Muscle of leg (tissue), 16 donors: ENCODE measurements around the gene CACNG8. TPM values are rescaled to one million over a fixed set of nuclear protein-coding genes. Genes with fewer than 3 reads are reported as not detected.

ENCODE experiments used
- DNase-seq: peaks from one replicate; pipeline ENCODE4 v3.0.0; 2013
- H3K27ac ChIP-seq: one replicate; pipeline ENCODE4 v1.5.1; 2013; ENCODE audit warnings: mild to moderate bottlenecking, low read length, control low read depth
- H3K27me3 ChIP-seq: one replicate; pipeline ENCODE4 v1.6.1; 2013; ENCODE audit warnings: low read length; ENCODE audit not compliant: control insufficient read depth, insufficient read depth
- H3K36me3 ChIP-seq: one replicate; pipeline ENCODE4 v1.6.1; 2013; ENCODE audit warnings: low read length; ENCODE audit not compliant: control insufficient read depth, insufficient read depth
- H3K4me1 ChIP-seq: one replicate; pipeline ENCODE4 v1.6.1; 2013; ENCODE audit warnings: low read length; ENCODE audit not compliant: control insufficient read depth, insufficient read depth
- H3K4me3 ChIP-seq: one replicate; pipeline ENCODE4 v1.5.1; 2013; ENCODE audit warnings: low read length, control low read depth
- H3K9me3 ChIP-seq: replicated peaks from 2 replicates; pipeline ENCODE4 v1.6.1; 2013; ENCODE audit warnings: low read depth, low read length; ENCODE audit not compliant: control insufficient read depth
- WGBS: methylation state at CpG from one replicate; pipeline ENCODE4 v1.1.5; 2013; ENCODE audit warnings: missing lambda C conversion rate; ENCODE audit not compliant: insufficient coverage; 5-methylcytosine and 5-hydroxymethylcytosine counted together
- long read RNA-seq, 11 donors: transcript quantifications; one replicate each; lab custom pipeline, GENCODE V29; 2026
- polyA plus RNA-seq, 8 donors: library from polyadenylated mRNA; unstranded; fragments of 120-200 nt; gene quantifications; one replicate each; pipeline versions ENCODE4 v1.2.1 to v1.2.3, GENCODE V29; 2013; ENCODE audit warnings: inconsistent platforms in 1 of 8, low replicate concordance in 1 of 8; ENCODE audit not compliant: insufficient read length in 8 of 8, insufficient read depth in 1 of 8
- total RNA-seq: library from RNA; stranded (reverse); fragments of 120-200 nt; gene quantifications from one replicate; pipeline ENCODE4 v1.2.4, GENCODE V29; 2013

The CACNG8 gene
- total RNA-seq (0.09 TPM), polyA plus RNA-seq (1 to 10 TPM in 2 of 8 donors, under 1 TPM in 6; 0.29 to 1.1 (median 0.65) TPM)
- long read RNA-seq, donor 1 = 0 reads
- long read RNA-seq, donor 2 = 0 reads
- long read RNA-seq, donor 3 = 0 reads
- long read RNA-seq, donor 4 = 0 reads
- long read RNA-seq, donor 5 = 0 reads
- long read RNA-seq, donor 6 = 0 reads
- long read RNA-seq, donor 7 = 0 reads
- long read RNA-seq, donor 8 = 0 reads
- long read RNA-seq, donor 9 = 0 reads
- long read RNA-seq, donor 10 = 0 reads
- long read RNA-seq, donor 11 = 0 reads

GRCh38 chr19:53962887-53963431, at the start of gene CACNG8:
Gene CACNG8, plus strand, starts transcription at chr19:53962937.
- H3K4me3 ChIP-seq = no peak within 1 kb of the TSS
- no peak within 1 kb of the TSS for H3K27ac ChIP-seq
- H3K27me3 ChIP-seq = peaks cover 77% of the 10 kb centered on the region
- H3K36me3 ChIP-seq = no peaks in the 10 kb centered on the region
- no peaks in the 10 kb centered on the region for H3K9me3 ChIP-seq
- DNase-seq = no peak
- H3K4me1 ChIP-seq = no peaks in the 10 kb centered on the region
- WGBS = 2% methylated on average over 32 of the region's 55 CpGs

GRCh38 chr19:53915000-53915399, 47.7 kb upstream of the CACNG8 start:
- no peaks in the 10 kb centered on the region for H3K36me3 ChIP-seq
- no peaks in the 10 kb centered on the region for H3K9me3 ChIP-seq
- no peak overlapping the region for H3K4me3 ChIP-seq
- H3K27me3 ChIP-seq = peaks cover 29% of the 10 kb centered on the region
- no peaks in the 10 kb centered on the region for H3K4me1 ChIP-seq
- no peak overlapping the region for H3K27ac ChIP-seq
- 73% methylated on average over 7 of the region's 8 CpGs for WGBS
- DNase-seq = no peak

- Histone ChIP-seq H3K4me1 (no peaks in the 10 kb centered on the region), H3K36me3 (no peaks in the 10 kb centered on the region), H3K9me3 (no peaks in the 10 kb centered on the region), H3K27ac (no peak overlapping the region), H3K27me3 (peaks cover 19% of the 10 kb centered on the region), H3K4me3 (no peak overlapping the region)
- DNase-seq = no peak
- WGBS = 91% methylated on average over 1 of the region's 6 CpGs
Measured at GRCh38 chr19:53916004-53916403, 46.7 kb upstream of the CACNG8 start.

- H3K4me3 ChIP-seq = no peak overlapping the region
- peaks cover 7% of the 10 kb centered on the region for H3K27me3 ChIP-seq
- H3K9me3 ChIP-seq = no peaks in the 10 kb centered on the region
- no peaks in the 10 kb centered on the region for H3K36me3 ChIP-seq
- H3K4me1 ChIP-seq = no peaks in the 10 kb centered on the region
- no peak overlapping the region for H3K27ac ChIP-seq
- DNase-seq = no peak
- 85% methylated on average over 5 of the region's 7 CpGs for WGBS
Measured at GRCh38 chr19:53917356-53917755, 45.4 kb upstream of the CACNG8 start.

GRCh38 chr19:53927739-53928138, 35.0 kb upstream of the CACNG8 start:
- no peaks in the 10 kb centered on the region for H3K27me3 ChIP-seq
- DNase-seq = peak; percentile 70
- 0% methylated on average over 2 of the region's 8 CpGs for WGBS

GRCh38 chr19:53936029-53936428, 26.7 kb upstream of the CACNG8 start:
- WGBS = 29% methylated on average over 2 of the region's 7 CpGs
- DNase-seq = no peak
- H3K27me3 ChIP-seq = peaks cover 5% of the 10 kb centered on the region
- no peak overlapping the region for H3K4me3 ChIP-seq
- H3K27ac ChIP-seq = no peak overlapping the region
- H3K9me3 ChIP-seq = peaks cover 2% of the 10 kb centered on the region
- H3K36me3 ChIP-seq = no peaks in the 10 kb centered on the region
- no peaks in the 10 kb centered on the region for H3K4me1 ChIP-seq

More at GRCh38 chr19:53927739-53928138, 35.0 kb upstream of the CACNG8 start:
- Histone ChIP-seq H3K9me3 (no peaks in the 10 kb centered on the region), H3K36me3 (no peaks in the 10 kb centered on the region), H3K4me1 (no peaks in the 10 kb centered on the region), H3K4me3 (no peak overlapping the region), H3K27ac (no peak overlapping the region)

- Histone ChIP-seq H3K4me3 (no peak overlapping the region), H3K4me1 (no peaks in the 10 kb centered on the region), H3K9me3 (peaks cover 2% of the 10 kb centered on the region), H3K36me3 (no peaks in the 10 kb centered on the region), H3K27ac (no peak overlapping the region), H3K27me3 (peaks cover 48% of the 10 kb centered on the region)
- WGBS = 3% methylated on average over 53 of the region's 55 CpGs
- no peak for DNase-seq
Measured at GRCh38 chr19:53942001-53942786, 20.5 kb upstream of the CACNG8 start.

GRCh38 chr19:53944416-53944815, 18.3 kb upstream of the CACNG8 start:
- Histone ChIP-seq H3K9me3 (no peaks in the 10 kb centered on the region), H3K27me3 (peaks cover 49% of the 10 kb centered on the region)
- 52% methylated on average over 2 of the region's 4 CpGs for WGBS

GRCh38 chr19:53944933-53945332, 17.8 kb upstream of the CACNG8 start:
- Histone ChIP-seq H3K4me1 (no peaks in the 10 kb centered on the region), H3K27me3 (peaks cover 49% of the 10 kb centered on the region), H3K4me3 (no peak overlapping the region), H3K36me3 (no peaks in the 10 kb centered on the region), H3K9me3 (no peaks in the 10 kb centered on the region), H3K27ac (no peak overlapping the region)
- no CpG with 5 or more reads among the region's 4 CpGs for WGBS
- no peak for DNase-seq

More at GRCh38 chr19:53944416-53944815, 18.3 kb upstream of the CACNG8 start:
- no peaks in the 10 kb centered on the region for H3K4me1 ChIP-seq
- no peak for DNase-seq
- no peak overlapping the region for H3K4me3 ChIP-seq
- H3K27ac ChIP-seq = no peak overlapping the region
- H3K36me3 ChIP-seq = no peaks in the 10 kb centered on the region

- H3K27me3 ChIP-seq = peaks cover 47% of the 10 kb centered on the region
- WGBS = 32% methylated on average over 6 of the region's 9 CpGs
Measured at GRCh38 chr19:53945441-53945840, 17.3 kb upstream of the CACNG8 start.

More at GRCh38 chr19:53945441-53945840, 17.3 kb upstream of the CACNG8 start:
- no peaks in the 10 kb centered on the region for H3K9me3 ChIP-seq
- H3K36me3 ChIP-seq = no peaks in the 10 kb centered on the region
- no peak for DNase-seq
- no peak overlapping the region for H3K27ac ChIP-seq
- no peaks in the 10 kb centered on the region for H3K4me1 ChIP-seq
- no peak overlapping the region for H3K4me3 ChIP-seq
